H1 (cell line): ENCODE measurements around the gene ALDH1B1. TPM values are rescaled to one million over a fixed set of nuclear protein-coding genes. Genes with fewer than 3 reads are reported as not detected.

Experiments
- CTCF ChIA-PET: fragments of 300-600 bp; sonication (Branson Sonifier 250); formaldehyde crosslinking; loops from one replicate; lab custom pipeline; 2021; ENCODE audit not compliant: partially characterized antibody; lab: Charles Lee
- POLR2A ChIA-PET: fragments of 300-600 bp; sonication (Branson Sonifier 250); formaldehyde crosslinking; loops from one replicate; lab custom pipeline; 2021; ENCODE audit warnings: inconsistent platforms; ENCODE audit not compliant: partially characterized antibody; lab: Charles Lee
- DNase-seq, 2 experiments: peaks; one replicate each; pipeline versions ENCODE4 v3.0.0 to v3.0.0-alpha.2; 2010 to 2022; ENCODE audit warnings: low spot score in 2 of 2, low read depth in 1 of 2, mixed read lengths in 1 of 2
- FAIRE-seq: peaks from 2 replicates; lab custom pipeline; 2011; peaks lifted over from hg19 to GRCh38; lab: Jason Lieb, UNC
- H2AFZ ChIP-seq: 2 replicates; pipeline ENCODE4 v1.8.1; 2012; ENCODE audit warnings: low read length, inconsistent platforms
- H2AK5ac ChIP-seq: 2 replicates; pipeline ENCODE4 v1.6.1; 2013; ENCODE audit warnings: low read depth, low read length
- H2BK120ac ChIP-seq: replicated peaks from 2 replicates; pipeline ENCODE3; 2013; ENCODE audit warnings: low read depth, low read length, inconsistent platforms
- H2BK12ac ChIP-seq: 2 replicates; pipeline ENCODE4 v1.6.1; 2013; ENCODE audit warnings: low read depth, low read length
- H2BK15ac ChIP-seq: 2 replicates; pipeline ENCODE4 v1.6.1; 2013; ENCODE audit warnings: low read length
- H2BK20ac ChIP-seq: 2 replicates; pipeline ENCODE4 v1.6.1; 2013; ENCODE audit warnings: low read length
- H2BK5ac ChIP-seq: 2 replicates; pipeline ENCODE4 v1.6.1; 2013; ENCODE audit warnings: low read depth, low read length
- H3K14ac ChIP-seq: 2 replicates; pipeline ENCODE4 v1.6.1; 2013; ENCODE audit warnings: inconsistent platforms; ENCODE audit not compliant: insufficient read length
- H3K18ac ChIP-seq: 2 replicates; pipeline ENCODE4 v1.6.1; 2013; ENCODE audit warnings: low read length; ENCODE audit errors: extremely low read depth
- H3K23ac ChIP-seq: 2 replicates; pipeline ENCODE4 v1.6.1; 2013; ENCODE audit warnings: inconsistent platforms; ENCODE audit not compliant: insufficient read length
- H3K23me2 ChIP-seq: 2 replicates; pipeline ENCODE4 v1.6.1; 2013; ENCODE audit warnings: low read depth, low read length
- H3K27ac ChIP-seq: 2 replicates; pipeline ENCODE4 v1.6.1; 2011; ENCODE audit warnings: low read depth, low read length, inconsistent platforms
- H3K27me3 ChIP-seq, 4 experiments: replicated peaks in 1 of 4; 1 replicate in 1 of 4; 2 replicates in 3 of 4; pipeline versions ENCODE4 v1.6.1 to v1.8.1; 2011 to 2013; ENCODE audit warnings: low read length in 3 of 4, mild to moderate bottlenecking in 3 of 4, inconsistent platforms in 2 of 4, mixed read lengths in 2 of 4, moderate library complexity in 1 of 4; ENCODE audit not compliant: control insufficient read depth in 3 of 4, insufficient read depth in 3 of 4; ENCODE audit errors: extremely low read depth in 1 of 4
- H3K36me3 ChIP-seq, 4 experiments: 2 replicates each; pipeline versions ENCODE4 v1.6.1 to v1.8.1; 2011 to 2013; ENCODE audit warnings: mild to moderate bottlenecking in 4 of 4, low read length in 3 of 4, moderate library complexity in 2 of 4, control low read depth in 1 of 4, inconsistent platforms in 1 of 4; ENCODE audit not compliant: insufficient read depth in 4 of 4, control insufficient read depth in 2 of 4
- H3K4ac ChIP-seq: replicated peaks from 2 replicates; pipeline ENCODE3; 2013; ENCODE audit warnings: low read length, low read depth, mixed read lengths, inconsistent platforms; ENCODE audit not compliant: insufficient read length
- H3K4me1 ChIP-seq, 4 experiments: replicated peaks in 1 of 4; 1 replicate in 1 of 4; 2 replicates in 3 of 4; pipeline versions ENCODE4 v1.6.1 to v1.8.1; 2011 to 2013; ENCODE audit warnings: low read length in 3 of 4, inconsistent platforms in 2 of 4, mixed read lengths in 1 of 4; ENCODE audit not compliant: insufficient read depth in 4 of 4, control insufficient read depth in 3 of 4
- H3K4me2 ChIP-seq, 2 experiments: 2 replicates each; pipeline versions ENCODE4 v1.6.1 to v1.8.1; 2011 to 2013; ENCODE audit warnings: low read depth in 2 of 2, low read length in 2 of 2, control low read depth in 1 of 2, inconsistent platforms in 1 of 2, mild to moderate bottlenecking in 1 of 2; ENCODE audit not compliant: insufficient read depth in 1 of 2
- H3K4me3 ChIP-seq, 4 experiments: fragments of 200-600, 300-600 bp in 1 of 4; sonication (generic), shearing (Covaris generic), sonication (Bioruptor Twin) in 1 of 4; 2 replicates each; pipeline versions ENCODE4 v1.5.1 to v1.8.1; 2011 to 2016; ENCODE audit warnings: low read length in 4 of 4, low read depth in 3 of 4, control low read depth in 2 of 4, inconsistent platforms in 2 of 4, mild to moderate bottlenecking in 2 of 4, mixed read lengths in 1 of 4, moderate library complexity in 1 of 4; ENCODE audit not compliant: insufficient read depth in 2 of 4; ENCODE audit errors: extremely low read depth in 1 of 4
- H3K56ac ChIP-seq: replicated peaks from 2 replicates; pipeline ENCODE3; 2013; ENCODE audit warnings: low read depth, mild to moderate bottlenecking, mixed read lengths, low read length, inconsistent platforms; ENCODE audit not compliant: insufficient read length
- H3K79me1 ChIP-seq: 2 replicates; pipeline ENCODE4 v1.6.1; 2013; ENCODE audit warnings: low read depth, low read length, control low read depth
- H3K79me2 ChIP-seq, 2 experiments: 2 replicates each; pipeline versions ENCODE4 v1.6.1 to v1.8.1; 2012 to 2013; ENCODE audit warnings: low read length in 2 of 2, mild to moderate bottlenecking in 2 of 2, inconsistent platforms in 1 of 2; ENCODE audit not compliant: insufficient read depth in 2 of 2, control insufficient read depth in 1 of 2
- H3K9ac ChIP-seq, 4 experiments: replicated peaks in 1 of 4; 1 replicate in 1 of 4; 2 replicates in 3 of 4; pipeline versions ENCODE4 v1.6.1 to v1.8.1; 2011 to 2013; ENCODE audit warnings: low read depth in 3 of 4, low read length in 3 of 4, control low read depth in 2 of 4, mild to moderate bottlenecking in 2 of 4, moderate library complexity in 2 of 4, inconsistent platforms in 1 of 4; ENCODE audit errors: extremely low read depth in 1 of 4
- H3K9me3 ChIP-seq, 2 experiments: 2 replicates each; pipeline versions ENCODE4 v1.6.1 to v1.8.1; 2012 to 2013; ENCODE audit warnings: mild to moderate bottlenecking in 2 of 2, moderate library complexity in 2 of 2, control low read depth in 1 of 2, inconsistent platforms in 1 of 2, low read depth in 1 of 2, low read length in 1 of 2, mixed read lengths in 1 of 2; ENCODE audit not compliant: insufficient read depth in 2 of 2
- H4K20me1 ChIP-seq, 2 experiments: replicated peaks in 1 of 2; 2 replicates each; pipeline versions ENCODE3 to v1.8.1; 2011 to 2013; ENCODE audit warnings: inconsistent platforms in 2 of 2, low read length in 2 of 2, mild to moderate bottlenecking in 1 of 2; ENCODE audit not compliant: insufficient read depth in 2 of 2, control insufficient read depth in 1 of 2
- H4K5ac ChIP-seq: 2 replicates; pipeline ENCODE4 v1.6.1; 2013; ENCODE audit warnings: low read length, low read depth, mixed read lengths, inconsistent platforms; ENCODE audit not compliant: insufficient read length
- H4K8ac ChIP-seq: 2 replicates; pipeline ENCODE4 v1.8.0; 2013; ENCODE audit warnings: mild to moderate bottlenecking, moderate library complexity, low read length, inconsistent platforms; ENCODE audit not compliant: insufficient read depth; ENCODE audit errors: extremely low read depth
- H4K91ac ChIP-seq: replicated peaks from 2 replicates; pipeline ENCODE3; 2013; ENCODE audit warnings: low read length, mixed read lengths, inconsistent platforms; ENCODE audit not compliant: insufficient read length
- WGBS, 2 experiments: shearing (Covaris generic) in 1 of 2; methylation state at CpG; one replicate each; pipeline versions ENCODE4 v1.1.6 to v1.1.7; 2013 to 2015; ENCODE audit warnings: low lambda C conversion rate in 2 of 2, mixed read lengths in 2 of 2, inconsistent platforms in 1 of 2, low coverage in 1 of 2, missing lambda C conversion rate in 1 of 2; ENCODE audit not compliant: insufficient replicate concordance in 2 of 2, insufficient coverage in 1 of 2, insufficient read length in 1 of 2; ENCODE audit errors: extremely low coverage in 1 of 2, missing lambda C conversion rate in 1 of 2; 5-methylcytosine and 5-hydroxymethylcytosine counted together
- polyA plus RNA-seq, 7 experiments: library from polyadenylated mRNA; depleted of rRNA in 3 of 7; stranded (reverse) in 5 of 7; unstranded in 2 of 7; fragments of >200 nt in 5 of 7; fragments of 200-250 nt in 2 of 7; gene quantifications; 1 replicate in 5 of 7; 2 replicates in 1 of 7; 4 replicates in 1 of 7; pipeline versions ENCODE4 v1.2.1 to v1.2.3, GENCODE V29; 2011 to 2013; ENCODE audit warnings: missing spikeins in 2 of 7, mixed read lengths in 2 of 7
- total RNA-seq: library from RNA; stranded (reverse); fragmentation: NEBNext Ultra II Directional; extraction: Animal tissue kit (Norgen Biotek cat#: 25700); gene quantifications from 2 replicates; pipeline ENCODE4 v1.2.1, GENCODE V29; 2021
- TF ChIP-seq, protein P1 (sequence below): IDR thresholded peaks from 2 replicates; pipeline ENCODE4 v1.6.1; 2012; ENCODE audit warnings: low read length, inconsistent platforms

The ALDH1B1 gene
- total and polyA plus RNA-seq, 2 of the 8 experiments (the other 6 are each of a cell fraction or from before 2014, with no cell fraction given) = 41.6 to 78.7 TPM

DNA sequence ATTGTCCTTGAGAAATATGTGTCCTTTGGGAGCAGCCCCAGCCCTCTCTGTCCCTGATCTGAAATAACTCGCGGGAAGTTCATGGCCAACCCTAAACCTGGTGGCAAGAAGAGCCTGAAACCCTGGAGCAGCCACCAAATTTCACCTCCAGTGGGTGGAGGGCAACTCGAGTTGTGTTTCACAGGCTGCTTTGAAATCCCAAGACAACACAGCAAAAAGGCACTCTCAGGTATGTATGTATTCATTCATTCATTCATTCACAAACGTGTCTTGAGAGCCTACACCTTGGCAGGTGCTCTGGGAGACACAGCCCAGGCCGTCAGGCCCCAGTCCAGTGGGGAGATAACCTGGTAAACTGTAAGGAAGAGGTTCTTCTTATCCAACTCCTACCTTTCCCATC is 35.7 kb upstream of the ALDH1B1 start:
- no peak for DNase-seq
- no peak overlapping the region for H2BK20ac ChIP-seq
- no peaks in the 10 kb centered on the region for H3K36me3 ChIP-seq
- POLR2A ChIA-PET = no interaction called here
- no peak overlapping the region for H3K27ac ChIP-seq
- WGBS, 2 experiments = 76% methylated on average over 5 of the region's 5 CpGs; no CpG with 5 or more reads in 1 of the 2 experiments
- no peak overlapping the region for H3K4ac ChIP-seq
- H3K27me3 ChIP-seq = peaks cover 3 to 30% (median 6%) of the 10 kb centered on the region in 4 experiments; a peak in 5 of 7 replicates
- TF ChIP-seq, protein P1, sequence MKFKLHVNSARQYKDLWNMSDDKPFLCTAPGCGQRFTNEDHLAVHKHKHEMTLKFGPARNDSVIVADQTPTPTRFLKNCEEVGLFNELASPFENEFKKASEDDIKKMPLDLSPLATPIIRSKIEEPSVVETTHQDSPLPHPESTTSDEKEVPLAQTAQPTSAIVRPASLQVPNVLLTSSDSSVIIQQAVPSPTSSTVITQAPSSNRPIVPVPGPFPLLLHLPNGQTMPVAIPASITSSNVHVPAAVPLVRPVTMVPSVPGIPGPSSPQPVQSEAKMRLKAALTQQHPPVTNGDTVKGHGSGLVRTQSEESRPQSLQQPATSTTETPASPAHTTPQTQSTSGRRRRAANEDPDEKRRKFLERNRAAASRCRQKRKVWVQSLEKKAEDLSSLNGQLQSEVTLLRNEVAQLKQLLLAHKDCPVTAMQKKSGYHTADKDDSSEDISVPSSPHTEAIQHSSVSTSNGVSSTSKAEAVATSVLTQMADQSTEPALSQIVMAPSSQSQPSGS = no peak
- H2AK5ac ChIP-seq = no peak overlapping the region
- H3K14ac ChIP-seq = no peak overlapping the region
- peaks cover 0 to 2% of the 10 kb centered on the region in 2 experiments for H4K20me1 ChIP-seq
- no peak overlapping the region for H3K18ac ChIP-seq
- H3K9ac ChIP-seq = no peak overlapping the region
- no peak overlapping the region; the same call in 1 of the 2 replicates for H4K8ac ChIP-seq
- H3K79me2 ChIP-seq = no peaks in the 10 kb centered on the region
- no peak for FAIRE-seq
- H2BK15ac ChIP-seq = no peak overlapping the region
- H3K9me3 ChIP-seq = no peaks in the 10 kb centered on the region
- H3K23me2 ChIP-seq = no peaks in the 10 kb centered on the region
- CTCF ChIA-PET = interaction anchor here (1.0 to 3.9 kb wide), 4 partner anchors 23 to 444 kb away, joined by 3 to 24 read pairs (median 4); no protein-coding TSS in a partner anchor
- no peaks in the 10 kb centered on the region for H3K79me1 ChIP-seq
- H3K4me1 ChIP-seq = peaks cover 0 to 10% (median 4%) of the 10 kb centered on the region in 4 experiments; a peak in 4 of 7 replicates
- no peak overlapping the region for H3K56ac ChIP-seq
- no peak overlapping the region for H3K4me2 ChIP-seq
- H4K91ac ChIP-seq = no peak overlapping the region
- no peak overlapping the region for H2BK5ac ChIP-seq
- H4K5ac ChIP-seq = no peak overlapping the region
- H3K23ac ChIP-seq = no peak overlapping the region
- no peak overlapping the region for H2BK120ac ChIP-seq
- no peak overlapping the region for H3K4me3 ChIP-seq
- H2BK12ac ChIP-seq = no peak overlapping the region
- H2AFZ ChIP-seq = no peak overlapping the region
